ENCODE measurements around the gene YIPF3. TPM values are rescaled to one million over a fixed set of nuclear protein-coding genes. Genes with fewer than 3 reads are reported as not detected.

Gene YIPF3
- total RNA-seq, 6 experiments from 2014 or later = 58.9 to 70.0 (median 62.7) TPM

- intact Hi-C loops (cut with DNase I) = no loop called here
- peaks cover 0 to 20% (median 2%) of the 10 kb centered on the region in 4 donors for H3K36me3 ChIP-seq
- DNase-seq (no peak), ATAC-seq (no peak)
- H3K27me3 ChIP-seq = no peaks in the 10 kb centered on the region
- H3K4me3 ChIP-seq = no peak overlapping the region
- H3K27ac ChIP-seq = no peak overlapping the region
- TF ChIP-seq POLR2A (IDR thresholded peaks at IDR 0.05) (no peak), CTCF (IDR thresholded peaks at IDR 0.05) (no peak)
- H3K4me1 ChIP-seq = peaks cover 0 to 23% (median 11%) of the 10 kb centered on the region in 4 donors
- WGBS (ENCODE audit: insufficient coverage, low coverage, low lambda C conversion rate, missing lambda C conversion rate) = 100% methylated on average over 2 of the region's 4 CpGs
- no peaks in the 10 kb centered on the region for H3K9me3 ChIP-seq
Observed at GRCh38 chr6:43495409-43495941, 21.3 kb downstream of the YIPF3 start.

GRCh38 chr6:43494766-43495165 lies 22.0 kb downstream of the YIPF3 start:
- no CpG with 5 or more reads among the region's 4 CpGs for WGBS (ENCODE audit: insufficient coverage, low coverage, low lambda C conversion rate, missing lambda C conversion rate)
- no peak for TF ChIP-seq POLR2A (IDR thresholded peaks at IDR 0.05)
- TF ChIP-seq CTCF (IDR thresholded peaks at IDR 0.05) = no peak

GRCh38 chr6:43494321-43494720 lies 22.4 kb downstream of the YIPF3 start:
- peaks cover 0 to 16% (median 7%) of the 10 kb centered on the region in 4 donors for H3K4me1 ChIP-seq
- WGBS (ENCODE audit: insufficient coverage, low coverage, low lambda C conversion rate, missing lambda C conversion rate) = 80% methylated on average over 3 of the region's 6 CpGs
- no peak for ATAC-seq

More at GRCh38 chr6:43494766-43495165, 22.0 kb downstream of the YIPF3 start:
- peaks cover 0 to 13% (median 0%) of the 10 kb centered on the region in 4 donors for H3K36me3 ChIP-seq
- ATAC-seq = no peak
- no peak for DNase-seq
- no peaks in the 10 kb centered on the region for H3K9me3 ChIP-seq
- peaks cover 0 to 21% (median 9%) of the 10 kb centered on the region in 4 donors for H3K4me1 ChIP-seq
- H3K27ac ChIP-seq = no peak overlapping the region
- no peaks in the 10 kb centered on the region for H3K27me3 ChIP-seq
- no peak overlapping the region for H3K4me3 ChIP-seq
- intact Hi-C loops (cut with DNase I) = no loop called here

GRCh38 chr6:43493833-43494232 lies 22.9 kb downstream of the YIPF3 start:
- no peak for TF ChIP-seq POLR2A (IDR thresholded peaks at IDR 0.05)
- no peak for TF ChIP-seq CTCF (IDR thresholded peaks at IDR 0.05)
- ATAC-seq (peak; percentile 47 to 82 (median 78)), DNase-seq (peak in 1 of 3 donors; percentile 67)
- no peak overlapping the region for H3K27ac ChIP-seq
- H3K27me3 ChIP-seq = no peaks in the 10 kb centered on the region
- H3K4me3 ChIP-seq = no peak overlapping the region
- H3K4me1 ChIP-seq = peaks cover 0 to 12% (median 5%) of the 10 kb centered on the region in 4 donors
- 46% methylated on average over 5 of the region's 7 CpGs for WGBS (ENCODE audit: insufficient coverage, low coverage, low lambda C conversion rate, missing lambda C conversion rate)
- intact Hi-C loops (cut with DNase I) = no loop called here
- H3K9me3 ChIP-seq = no peaks in the 10 kb centered on the region
- H3K36me3 ChIP-seq = peaks cover 0 to 5% (median 0%) of the 10 kb centered on the region in 4 donors

More at GRCh38 chr6:43494321-43494720, 22.4 kb downstream of the YIPF3 start:
- TF ChIP-seq POLR2A (IDR thresholded peaks at IDR 0.05) (no peak), CTCF (IDR thresholded peaks at IDR 0.05) (no peak)
- peaks cover 0 to 9% (median 0%) of the 10 kb centered on the region in 4 donors for H3K36me3 ChIP-seq
- intact Hi-C loops (cut with DNase I) = no loop called here
- DNase-seq = no peak
- H3K27ac ChIP-seq = no peak overlapping the region
- H3K27me3 ChIP-seq = no peaks in the 10 kb centered on the region
- H3K4me3 ChIP-seq = no peak overlapping the region
- H3K9me3 ChIP-seq = no peaks in the 10 kb centered on the region
